Body of pancreas (tissue), 4 donors: ENCODE data around the gene TAC3. TPM values are rescaled to one million over a fixed set of nuclear protein-coding genes. Genes with fewer than 3 reads are reported as not detected.
"Not testable (repeated sequence)": the region's sequence is repeated elsewhere in the genome, so short reads cannot be mapped to it uniquely, and the experiment has no call there.

Source experiments
- ATAC-seq: fragments of 150-250 bp; one replicate; pipeline ENCODE4 v1.9.1; 2016
- DNase-seq, 4 donors: peaks; one replicate each; pipeline ENCODE4 v3.0.0-alpha.2; 2019
- H3K27ac ChIP-seq, 4 donors: fragments of 200-600 bp; sonication (generic); 1 replicate in 3 of 4; 2 replicates in 1 of 4; pipeline versions ENCODE4 v1.5.1 to v1.6.1; 2016 to 2019; ENCODE audit warnings: mild to moderate bottlenecking in 1 of 4, mixed read lengths in 1 of 4, moderate library complexity in 1 of 4
- H3K27me3 ChIP-seq, 2 donors: fragments of 200-600 bp; sonication (generic); one replicate each; pipeline ENCODE4 v1.6.0; 2016; ENCODE audit warnings: mild to moderate bottlenecking in 1 of 2
- H3K36me3 ChIP-seq, 2 donors: fragments of 200-600 bp; sonication (generic); replicated peaks in 1 of 2; 2 replicates each; pipeline ENCODE4 v1.5.1; 2016; ENCODE audit warnings: low read depth in 2 of 2; ENCODE audit not compliant: insufficient read depth in 1 of 2
- H3K4me1 ChIP-seq: fragments of 200-600 bp; sonication (generic); one replicate; pipeline ENCODE4 v1.6.0; 2016
- H3K4me3 ChIP-seq, 2 donors: fragments of 200-600 bp; sonication (generic); 1 replicate in 1 of 2; 2 replicates in 1 of 2; pipeline ENCODE4 v1.5.1; 2016 to 2019
- H3K9me3 ChIP-seq, 3 donors: fragments of 200-600 bp; sonication (generic); 1 replicate in 2 of 3; 2 replicates in 1 of 3; pipeline ENCODE4 v1.5.1; 2016
- WGBS, 2 donors: methylation state at CpG; one replicate each; pipeline ENCODE4 v1.1.5; 2017; 5-methylcytosine and 5-hydroxymethylcytosine counted together
- intact Hi-C: fragments of 100-400 bp; cut with DNase I; formaldehyde crosslinking; loops from one replicate; pipeline ENCODE4 v1.15.1; 2023
- total RNA-seq, 2 donors: library from RNA; depleted of rRNA; stranded (reverse); fragments of >200 nt; gene quantifications; one replicate each; pipeline ENCODE4 v1.1.0, GENCODE V29; 2016

Gene TAC3
- total RNA-seq, 2 donors from 2014 or later, result not detected

DNA sequence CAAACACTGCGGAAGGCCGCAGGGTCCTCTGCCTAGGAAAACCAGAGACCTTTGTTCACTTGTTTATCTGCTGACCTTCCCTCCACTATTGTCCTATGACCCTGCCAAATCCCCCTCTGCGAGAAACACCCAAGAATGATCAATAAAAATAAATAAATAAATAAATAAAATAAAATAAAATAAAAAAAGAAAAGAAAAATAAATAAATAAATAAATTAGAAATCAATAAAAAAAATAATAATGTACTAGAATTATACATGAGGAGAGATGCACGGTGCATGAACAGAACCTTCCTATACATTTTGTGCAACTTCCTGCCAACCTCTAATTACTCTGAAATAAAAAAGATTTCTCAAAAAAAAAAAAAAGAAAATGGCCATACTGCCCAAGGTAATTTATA lies 51.2 kb downstream of the TAC3 start:
- ATAC-seq, H3K36me3 ChIP-seq, H3K27me3 ChIP-seq, H3K4me3 ChIP-seq, H3K4me1 ChIP-seq, DNase-seq, H3K9me3 ChIP-seq, intact Hi-C loops, H3K27ac ChIP-seq: not testable (repeated sequence)
- 91 to 98% methylated on average over 4 of the region's 4 CpGs for WGBS, 2 donors

DNA sequence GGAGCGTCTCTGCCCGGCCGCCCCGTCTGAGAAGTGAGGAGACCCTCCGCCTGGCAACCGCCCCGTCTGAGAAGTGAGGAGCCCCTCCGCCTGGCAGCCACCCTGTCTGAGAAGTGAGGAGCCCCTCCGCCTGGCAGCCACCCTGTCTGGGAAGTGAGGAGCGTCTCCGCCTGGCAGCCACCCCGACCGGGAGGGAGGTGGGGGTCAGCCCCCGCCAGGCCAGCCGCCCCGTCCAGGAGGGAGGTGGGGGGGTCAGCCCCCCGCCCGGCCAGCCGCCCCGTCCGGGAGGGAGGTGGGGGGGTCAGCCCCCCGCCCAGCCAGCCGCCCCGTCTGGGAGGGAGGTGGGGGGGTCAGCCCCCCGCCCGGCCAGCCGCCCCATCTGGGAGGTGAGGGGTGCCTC lies 52.8 kb downstream of the TAC3 start:
- H3K4me1 ChIP-seq, DNase-seq, H3K27me3 ChIP-seq, H3K27ac ChIP-seq, H3K4me3 ChIP-seq, ATAC-seq, H3K36me3 ChIP-seq, intact Hi-C loops, H3K9me3 ChIP-seq: not testable (repeated sequence)
- 100% methylated on average over 1 of the region's 27 CpGs; no CpG with 5 or more reads in 1 of the 2 donors for WGBS, 2 donors

DNA sequence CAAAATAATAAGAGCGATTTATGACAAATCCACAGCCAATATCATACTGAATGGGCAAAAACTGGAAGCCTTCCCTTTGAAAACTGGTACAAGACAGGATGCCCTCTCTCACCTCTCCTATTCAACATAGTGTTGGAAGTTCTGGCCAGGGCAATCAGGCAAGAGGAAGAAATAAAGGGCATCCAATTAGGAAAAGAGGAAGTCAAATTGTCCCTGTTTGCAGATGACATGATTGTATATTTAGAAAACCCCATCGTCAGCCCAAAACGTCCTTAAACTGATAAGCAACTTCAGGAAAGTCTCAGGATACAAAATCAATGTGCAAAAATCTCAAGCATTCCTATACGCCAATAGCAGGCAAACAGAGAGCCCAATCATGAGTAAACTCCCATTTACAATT lies 54.1 kb downstream of the TAC3 start:
- H3K36me3 ChIP-seq, intact Hi-C loops, H3K4me1 ChIP-seq, H3K4me3 ChIP-seq, H3K27ac ChIP-seq, DNase-seq, H3K27me3 ChIP-seq, H3K9me3 ChIP-seq, ATAC-seq: not testable (repeated sequence)
- 49 to 60% methylated on average over 4 of the region's 4 CpGs for WGBS, 2 donors

Other genes with a start within 250 kb of the TAC3 start
- gene SDR9C7, start 82.1 kb downstream of the TAC3 start, total RNA-seq, result not detected
- 1 to 10 TPM in 1 of 2 donors, under 1 TPM in 1; 0.99 to 1.3 TPM for gene RDH16, start 58.9 kb downstream of the TAC3 start, total RNA-seq
- gene ZBTB39, start 10.0 kb downstream of the TAC3 start, total RNA-seq, result 1 to 10 TPM; 3.6 to 5.2 TPM
- 1 to 10 TPM in 1 of 2 donors, not detected in 1; 1.8 TPM for gene MYO1A, start 33.6 kb upstream of the TAC3 start, total RNA-seq
- 1 to 10 TPM; 2.3 to 5.2 TPM for gene NEMP1, start 62.3 kb upstream of the TAC3 start, total RNA-seq
- 1 to 10 TPM; 4.0 to 7.3 TPM for gene NAB2, start 72.6 kb upstream of the TAC3 start, total RNA-seq
- gene STAT6, start 94.8 kb upstream of the TAC3 start, total RNA-seq, result 10 to 100 TPM; 52.7 to 82.4 TPM
- gene LRP1, start 112.0 kb upstream of the TAC3 start, total RNA-seq, result 100 to 1,000 TPM in 1 of 2 donors, 10 to 100 TPM in 1; 61.2 to 162 TPM
- not detected for gene LRP1-AS, start 131.1 kb upstream of the TAC3 start, total RNA-seq
- gene NXPH4, start 200.3 kb upstream of the TAC3 start, total RNA-seq, result 1 to 10 TPM; 2.9 to 4.6 TPM
- gene SHMT2, start 213.2 kb upstream of the TAC3 start, total RNA-seq, result 10 to 100 TPM; 47.7 to 77.5 TPM
- gene STAC3, start 234.7 kb upstream of the TAC3 start, total RNA-seq, result 1 to 10 TPM in 1 of 2 donors, under 1 TPM in 1; 0.78 to 2.0 TPM